Neural progenitor cell (in vitro differentiated cells): Measurements from ENCODE around the gene ATP6V0E1. TPM values are rescaled to one million over a fixed set of nuclear protein-coding genes. Genes with fewer than 3 reads are reported as not detected.

ENCODE experiments used
- DNase-seq: peaks from one replicate; pipeline ENCODE4 v3.0.0-alpha.2; 2016; ENCODE audit warnings: low spot score
- H2AFZ ChIP-seq: fragments of 200-600 bp; sonication (generic); replicated peaks from 2 replicates; pipeline ENCODE4 v1.6.1; 2016; ENCODE audit warnings: antibody characterized with exemption
- H3F3A ChIP-seq: fragments of 200-600 bp; sonication (generic); 2 replicates; pipeline ENCODE4 v1.6.1; 2016; ENCODE audit warnings: antibody characterized with exemption, low read depth
- H3K27ac ChIP-seq: fragments of 200-600 bp; sonication (generic); 2 replicates; pipeline ENCODE4 v1.5.1; 2016; ENCODE audit warnings: mild to moderate bottlenecking
- H3K27me3 ChIP-seq: fragments of 200-600 bp; sonication (generic); 2 replicates; pipeline ENCODE4 v1.6.1; 2016; ENCODE audit warnings: mild to moderate bottlenecking, moderate library complexity
- H3K36me3 ChIP-seq: fragments of 200-600 bp; sonication (generic); 2 replicates; pipeline ENCODE4 v1.5.1; 2016
- H3K4me1 ChIP-seq: fragments of 200-600 bp; sonication (generic); 2 replicates; pipeline ENCODE4 v1.6.1; 2016; ENCODE audit warnings: mixed run types
- H3K4me2 ChIP-seq: fragments of 200-600 bp; sonication (generic); 2 replicates; pipeline ENCODE4 v1.6.1; 2016
- H3K4me3 ChIP-seq: fragments of 200-600 bp; sonication (generic); 2 replicates; pipeline ENCODE4 v1.5.1; 2016
- H3K79me2 ChIP-seq: fragments of 200-600 bp; sonication (generic); 2 replicates; pipeline ENCODE4 v1.6.1; 2016; ENCODE audit warnings: low read depth
- H3K9ac ChIP-seq: fragments of 200-600 bp; sonication (generic); 2 replicates; pipeline ENCODE4 v1.6.1; 2016
- H3K9me3 ChIP-seq: fragments of 200-600 bp; sonication (generic); 2 replicates; pipeline ENCODE4 v1.5.1; 2016; ENCODE audit warnings: low read depth
- H4K20me1 ChIP-seq: fragments of 200-600 bp; sonication (generic); 2 replicates; pipeline ENCODE4 v1.6.1; 2016; ENCODE audit warnings: low read depth
- H3K27ac Mint-ChIP-seq: 3 replicates; pipeline ENCODE4 v1.8.0; 2021; ENCODE audit warnings: mixed read lengths
- H3K27me3 Mint-ChIP-seq: 2 replicates; pipeline ENCODE4 v1.8.0; 2022; ENCODE audit warnings: low read depth, mild to moderate bottlenecking, inconsistent platforms, moderate library complexity, mixed read lengths; ENCODE audit not compliant: insufficient read depth
- H3K36me3 Mint-ChIP-seq: 3 replicates; pipeline ENCODE4 v1.8.0; 2021; ENCODE audit warnings: mixed read lengths
- H3K4me1 Mint-ChIP-seq: 3 replicates; pipeline ENCODE4 v1.8.0; 2021; ENCODE audit warnings: mixed read lengths
- H3K4me3 Mint-ChIP-seq: 3 replicates; pipeline ENCODE4 v1.8.0; 2021; ENCODE audit warnings: mild to moderate bottlenecking, moderate library complexity, mixed read lengths
- H3K9me3 Mint-ChIP-seq: 3 replicates; pipeline ENCODE4 v1.8.0; 2020; ENCODE audit warnings: mixed read lengths
- EZH2 ChIP-seq: fragments of 200-600 bp; sonication (generic); IDR thresholded peaks from 2 replicates; pipeline ENCODE4 v1.6.1; 2017; ENCODE audit warnings: antibody characterized with exemption, mild to moderate bottlenecking, moderate library complexity
- EZH2phosphoT487 ChIP-seq: fragments of 200-600 bp; sonication (generic); IDR thresholded peaks from 2 replicates; pipeline ENCODE4 v1.6.1; 2017; ENCODE audit warnings: antibody characterized with exemption
- total RNA-seq: library from RNA; depleted of rRNA; stranded (reverse); fragments of >200 nt; gene quantifications from 2 replicates; pipeline ENCODE4 v1.2.3, GENCODE V29; 2015; ENCODE audit warnings: low replicate concordance
- TF ChIP-seq, protein P1 (sequence below): fragments of 200-600 bp; sonication (generic); IDR thresholded peaks from 2 replicates; pipeline ENCODE4 v1.5.1; 2017; ENCODE audit warnings: antibody characterized with exemption, mild to moderate bottlenecking

ATP6V0E1 gene
- total RNA-seq, 1 donor from 2014 or later = 72.4 TPM

DNA sequence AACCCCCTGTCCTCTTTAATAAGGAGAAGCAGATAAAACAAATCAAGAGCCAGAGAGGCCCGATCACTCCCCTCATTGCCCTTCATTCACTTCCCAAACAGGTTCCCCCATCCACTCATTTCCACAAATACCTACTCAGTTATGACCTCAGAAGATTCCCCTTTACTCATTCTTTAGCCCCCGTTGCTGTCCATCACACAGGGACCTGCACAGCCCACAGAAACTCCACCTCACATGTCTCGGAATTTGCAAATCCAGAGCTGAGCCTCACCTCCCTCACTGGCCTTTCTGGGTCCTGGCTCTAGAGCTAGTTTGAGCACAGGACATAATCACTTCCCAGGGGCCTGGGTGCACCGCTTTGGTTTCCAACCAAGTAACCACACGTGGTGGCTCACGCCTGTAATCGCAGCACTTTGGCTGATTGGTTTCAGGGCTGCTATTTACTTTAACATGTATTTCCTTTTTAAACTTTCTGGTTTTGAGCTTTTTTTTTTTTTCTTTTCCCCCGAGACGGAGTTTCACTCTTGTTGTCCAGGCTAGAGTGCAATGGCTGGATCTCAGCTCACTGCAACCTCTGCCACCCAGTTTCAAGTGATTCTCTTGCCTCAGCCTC is 17.8 kb downstream of the ATP6V0E1 start:
- no peak overlapping the region for H2AFZ ChIP-seq
- DNase-seq = no peak
- H3K9me3 Mint-ChIP-seq = no peaks in the 10 kb centered on the region
- peaks cover 23% of the 10 kb centered on the region for H4K20me1 ChIP-seq
- H3K9me3 ChIP-seq = no peaks in the 10 kb centered on the region
- H3K79me2 ChIP-seq = peaks cover 68% of the 10 kb centered on the region
- peaks cover 7% of the 10 kb centered on the region for H3K4me1 Mint-ChIP-seq
- TF ChIP-seq, protein P1, sequence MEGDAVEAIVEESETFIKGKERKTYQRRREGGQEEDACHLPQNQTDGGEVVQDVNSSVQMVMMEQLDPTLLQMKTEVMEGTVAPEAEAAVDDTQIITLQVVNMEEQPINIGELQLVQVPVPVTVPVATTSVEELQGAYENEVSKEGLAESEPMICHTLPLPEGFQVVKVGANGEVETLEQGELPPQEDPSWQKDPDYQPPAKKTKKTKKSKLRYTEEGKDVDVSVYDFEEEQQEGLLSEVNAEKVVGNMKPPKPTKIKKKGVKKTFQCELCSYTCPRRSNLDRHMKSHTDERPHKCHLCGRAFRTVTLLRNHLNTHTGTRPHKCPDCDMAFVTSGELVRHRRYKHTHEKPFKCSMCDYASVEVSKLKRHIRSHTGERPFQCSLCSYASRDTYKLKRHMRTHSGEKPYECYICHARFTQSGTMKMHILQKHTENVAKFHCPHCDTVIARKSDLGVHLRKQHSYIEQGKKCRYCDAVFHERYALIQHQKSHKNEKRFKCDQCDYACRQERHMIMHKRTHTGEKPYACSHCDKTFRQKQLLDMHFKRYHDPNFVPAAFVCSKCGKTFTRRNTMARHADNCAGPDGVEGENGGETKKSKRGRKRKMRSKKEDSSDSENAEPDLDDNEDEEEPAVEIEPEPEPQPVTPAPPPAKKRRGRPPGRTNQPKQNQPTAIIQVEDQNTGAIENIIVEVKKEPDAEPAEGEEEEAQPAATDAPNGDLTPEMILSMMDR = no peak
- TF ChIP-seq EZH2 (no peak), EZH2phosphoT487 (no peak)
- H3K4me2 ChIP-seq = no peak overlapping the region
- no peak overlapping the region for H3K27ac ChIP-seq
- peaks cover 14% of the 10 kb centered on the region for H3K4me1 ChIP-seq
- no peaks in the 10 kb centered on the region for H3K27me3 ChIP-seq
- H3K4me3 ChIP-seq = no peak overlapping the region
- H3K9ac ChIP-seq = no peak overlapping the region
- peaks cover 5% of the 10 kb centered on the region for H3K36me3 Mint-ChIP-seq
- no peak overlapping the region for H3K27ac Mint-ChIP-seq
- no peaks in the 10 kb centered on the region for H3F3A ChIP-seq
- H3K27me3 Mint-ChIP-seq = peaks cover 2% of the 10 kb centered on the region
- no peak overlapping the region for H3K4me3 Mint-ChIP-seq
- H3K36me3 ChIP-seq = peaks cover 4% of the 10 kb centered on the region

DNA sequence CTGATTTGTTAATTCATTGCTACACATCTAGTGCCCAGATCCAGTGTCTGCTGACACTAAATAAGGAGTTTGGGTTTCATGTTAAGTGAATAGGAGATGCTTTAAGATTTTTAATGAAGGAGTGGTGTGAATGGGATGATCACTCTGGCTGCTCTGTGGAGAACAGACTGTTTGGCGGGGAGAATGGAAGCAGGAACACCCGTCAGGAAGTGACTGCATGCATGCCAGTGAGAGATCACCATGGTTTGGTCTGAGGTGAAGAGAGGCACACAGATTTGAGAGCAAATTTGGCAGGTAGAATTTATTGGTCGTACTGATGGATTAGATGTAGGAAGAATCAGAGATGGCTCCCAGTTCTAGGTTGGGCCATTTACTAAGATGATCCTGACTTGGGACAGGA is 19.8 kb downstream of the ATP6V0E1 start:
- Histone ChIP-seq H3K27ac (no peak overlapping the region), H3K9ac (no peak overlapping the region), H3K79me2 (peaks cover 82% of the 10 kb centered on the region)

GRCh38 chr5:173004013-173004412 is 20.4 kb downstream of the ATP6V0E1 start:
- no peaks in the 10 kb centered on the region for H3K27me3 ChIP-seq
- no peaks in the 10 kb centered on the region for H3K9me3 ChIP-seq
- no peak overlapping the region for H3K9ac ChIP-seq
- Mint-ChIP-seq H3K27ac (no peak overlapping the region), H3K9me3 (no peaks in the 10 kb centered on the region), H3K27me3 (peaks cover 2% of the 10 kb centered on the region), H3K36me3 (no peaks in the 10 kb centered on the region), H3K4me3 (no peak overlapping the region), H3K4me1 (peaks cover 14% of the 10 kb centered on the region)
- H3K27ac ChIP-seq = peak overlapping the region; percentile 71
- H3K4me1 ChIP-seq = peaks cover 14% of the 10 kb centered on the region
- peaks cover 86% of the 10 kb centered on the region for H3K79me2 ChIP-seq
- no peak overlapping the region for H3K4me3 ChIP-seq
- no peaks in the 10 kb centered on the region for H3K36me3 ChIP-seq
- TF ChIP-seq, protein P1 = no peak
- TF ChIP-seq EZH2 (no peak), EZH2phosphoT487 (no peak)
- no peaks in the 10 kb centered on the region for H3F3A ChIP-seq
- DNase-seq = no peak
- H2AFZ ChIP-seq = no peak overlapping the region
- H4K20me1 ChIP-seq = peaks cover 23% of the 10 kb centered on the region
- peak overlapping the region; percentile 41 for H3K4me2 ChIP-seq

More for the DNA sequence above, 19.8 kb downstream of the ATP6V0E1 start:
- Mint-ChIP-seq H3K4me1 (peaks cover 14% of the 10 kb centered on the region), H3K9me3 (no peaks in the 10 kb centered on the region), H3K27me3 (peaks cover 2% of the 10 kb centered on the region), H3K27ac (no peak overlapping the region), H3K4me3 (no peak overlapping the region), H3K36me3 (no peaks in the 10 kb centered on the region)
- H2AFZ ChIP-seq = no peak overlapping the region
- H3K4me3 ChIP-seq = no peak overlapping the region
- DNase-seq = no peak
- H3K4me2 ChIP-seq = no peak overlapping the region
- peaks cover 23% of the 10 kb centered on the region for H4K20me1 ChIP-seq
- peaks cover 14% of the 10 kb centered on the region for H3K4me1 ChIP-seq
- no peaks in the 10 kb centered on the region for H3K36me3 ChIP-seq
- no peaks in the 10 kb centered on the region for H3F3A ChIP-seq
- TF ChIP-seq EZH2phosphoT487 (no peak), EZH2 (no peak)
- TF ChIP-seq, protein P1 = no peak
- no peaks in the 10 kb centered on the region for H3K27me3 ChIP-seq
- H3K9me3 ChIP-seq = no peaks in the 10 kb centered on the region
